H54 (cell line): ENCODE measurements around the gene TIPRL.
"Not testable (repeated sequence)": the region's sequence is repeated elsewhere in the genome, so short reads cannot be mapped to it uniquely, and the experiment has no call there.

Source experiments
- DNase-seq: peaks from one replicate; pipeline ENCODE4 v3.0.0; 2011; ENCODE audit warnings: low spot score, mixed read lengths; ENCODE audit not compliant: insufficient read length
- FAIRE-seq: peaks from 3 replicates; lab custom pipeline; 2011; peaks lifted over from hg19 to GRCh38; lab: Jason Lieb, UNC
- POLR2A ChIP-seq: IDR thresholded peaks from 2 replicates; pipeline ENCODE4 v1.6.1; 2011; ENCODE audit warnings: low read depth, mild to moderate bottlenecking, low read length

The TIPRL gene

GRCh38 chr1:168172250-168172915 is 6.4 kb upstream of the TIPRL start:
- FAIRE-seq (no peak), DNase-seq (no peak)
- TF ChIP-seq POLR2A: no peak

- FAIRE-seq (no peak), DNase-seq (no peak)
- no peak for TF ChIP-seq POLR2A
These were observed 530 bp upstream of the TIPRL start for GRCh38 chr1:168178227-168178637.

DNA sequence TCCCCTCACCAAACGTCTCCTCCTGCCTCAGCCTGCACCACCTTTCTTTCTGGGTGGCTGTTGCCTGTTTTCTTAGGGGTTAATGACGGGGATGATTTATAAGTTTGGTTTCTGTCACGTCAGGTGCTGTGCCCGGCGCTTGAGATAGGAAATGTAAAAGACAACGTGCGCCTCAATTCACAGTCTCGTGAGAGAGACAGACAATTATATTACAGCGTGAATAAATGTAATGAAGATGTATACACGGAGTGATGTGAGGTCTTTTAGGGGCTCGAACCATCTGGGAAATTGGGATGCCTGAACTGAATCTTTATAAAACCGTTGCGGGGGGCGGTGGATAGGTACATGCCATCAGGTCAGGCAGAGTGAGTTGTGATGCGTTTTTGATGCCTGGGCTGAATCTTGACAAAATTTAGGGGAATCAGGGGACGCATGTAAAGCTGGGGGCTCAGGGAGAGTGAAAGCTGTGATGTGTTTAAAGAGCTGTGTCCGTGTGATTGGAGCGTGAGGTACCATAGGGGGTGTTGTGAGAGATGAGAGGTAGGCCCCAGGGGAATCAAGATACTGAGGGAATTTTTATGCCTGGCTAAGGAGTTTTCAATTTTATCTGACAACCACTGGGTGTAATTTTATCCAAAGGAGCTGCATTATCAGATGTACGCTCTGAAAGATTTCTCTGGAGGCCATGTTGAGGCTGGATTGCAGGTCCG is 831 bp downstream of the TIPRL start:
- DNase-seq (no peak), FAIRE-seq (no peak)
- TF ChIP-seq POLR2A: no peak

DNA sequence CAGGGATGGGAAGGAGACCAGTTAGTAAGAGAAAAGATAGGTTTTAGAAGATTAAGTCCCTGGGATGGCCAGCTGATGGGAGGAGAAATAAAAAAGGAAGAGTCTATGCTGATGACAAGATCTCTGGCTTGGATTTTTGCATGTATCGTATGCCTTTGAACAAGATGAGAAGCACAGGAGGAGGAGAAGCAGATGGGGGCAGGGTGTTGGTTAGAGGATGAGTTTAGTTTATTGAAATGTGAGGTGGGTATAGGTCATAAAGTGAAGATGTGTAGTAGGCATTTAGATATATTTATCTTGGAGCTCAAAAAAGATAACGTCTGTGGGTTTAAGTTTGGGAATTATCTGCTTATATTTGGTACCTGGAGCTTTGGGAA is 1.4 kb downstream of the TIPRL start:
- TF ChIP-seq POLR2A: no peak
- no peak for FAIRE-seq
- DNase-seq: no peak

DNA sequence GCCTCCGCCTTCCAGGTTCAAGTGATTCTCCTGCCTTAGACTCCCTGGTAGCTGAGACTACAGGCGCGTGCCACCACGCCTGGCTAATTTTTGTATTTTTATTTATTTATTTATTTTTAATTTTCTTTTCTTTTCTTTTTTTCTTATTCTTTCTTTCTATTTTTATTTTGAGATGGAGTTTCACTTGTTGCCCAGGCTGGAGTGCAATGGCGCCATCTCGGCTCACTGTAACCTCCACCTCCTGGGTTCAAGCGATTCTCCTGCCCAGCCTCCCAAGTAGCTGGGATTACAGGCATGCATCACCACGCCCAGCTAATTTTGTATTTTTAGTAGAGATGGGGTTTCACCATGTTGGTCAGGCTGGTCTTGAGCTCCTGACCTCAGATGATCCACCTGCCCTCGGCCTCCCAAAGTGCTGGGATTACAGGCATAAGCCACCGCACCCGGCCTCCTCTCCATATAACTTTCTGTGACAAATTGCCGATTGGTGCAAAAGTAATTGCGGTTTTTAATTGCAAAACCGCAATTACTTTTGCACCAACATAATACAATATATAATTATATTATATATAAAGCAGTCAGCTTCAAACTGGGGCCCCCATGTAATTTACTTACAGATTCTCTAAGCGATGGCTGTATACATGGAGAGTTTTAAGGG is 2.4 kb downstream of the TIPRL start:
- not testable (repeated sequence) for DNase-seq, FAIRE-seq

DNA sequence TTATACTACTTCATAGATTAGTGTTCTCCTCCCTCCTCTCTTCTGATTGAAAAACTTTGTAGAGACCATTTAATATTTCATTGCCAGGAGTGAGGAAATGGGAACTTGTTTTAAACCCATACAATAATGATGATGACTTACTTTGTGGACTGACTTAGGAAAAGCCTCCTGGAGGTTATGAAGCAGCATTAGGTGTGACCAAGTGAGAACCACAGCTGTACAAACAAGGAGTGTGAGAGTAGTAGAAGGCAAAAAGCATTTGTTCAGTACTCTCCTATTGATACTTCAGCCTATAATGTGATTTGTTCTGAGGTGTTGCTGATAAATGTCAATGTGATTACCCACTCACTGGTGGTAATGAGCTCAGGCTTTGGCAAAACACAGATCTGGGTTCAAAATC is 8.4 kb downstream of the TIPRL start:
- no peak for TF ChIP-seq POLR2A
- FAIRE-seq: no peak

GRCh38 chr1:168190403-168190802 is 11.6 kb downstream of the TIPRL start:
- FAIRE-seq (no peak), DNase-seq (no peak)
- TF ChIP-seq POLR2A: no peak

More for the DNA sequence above, 8.4 kb downstream of the TIPRL start:
- no peak for DNase-seq

DNA sequence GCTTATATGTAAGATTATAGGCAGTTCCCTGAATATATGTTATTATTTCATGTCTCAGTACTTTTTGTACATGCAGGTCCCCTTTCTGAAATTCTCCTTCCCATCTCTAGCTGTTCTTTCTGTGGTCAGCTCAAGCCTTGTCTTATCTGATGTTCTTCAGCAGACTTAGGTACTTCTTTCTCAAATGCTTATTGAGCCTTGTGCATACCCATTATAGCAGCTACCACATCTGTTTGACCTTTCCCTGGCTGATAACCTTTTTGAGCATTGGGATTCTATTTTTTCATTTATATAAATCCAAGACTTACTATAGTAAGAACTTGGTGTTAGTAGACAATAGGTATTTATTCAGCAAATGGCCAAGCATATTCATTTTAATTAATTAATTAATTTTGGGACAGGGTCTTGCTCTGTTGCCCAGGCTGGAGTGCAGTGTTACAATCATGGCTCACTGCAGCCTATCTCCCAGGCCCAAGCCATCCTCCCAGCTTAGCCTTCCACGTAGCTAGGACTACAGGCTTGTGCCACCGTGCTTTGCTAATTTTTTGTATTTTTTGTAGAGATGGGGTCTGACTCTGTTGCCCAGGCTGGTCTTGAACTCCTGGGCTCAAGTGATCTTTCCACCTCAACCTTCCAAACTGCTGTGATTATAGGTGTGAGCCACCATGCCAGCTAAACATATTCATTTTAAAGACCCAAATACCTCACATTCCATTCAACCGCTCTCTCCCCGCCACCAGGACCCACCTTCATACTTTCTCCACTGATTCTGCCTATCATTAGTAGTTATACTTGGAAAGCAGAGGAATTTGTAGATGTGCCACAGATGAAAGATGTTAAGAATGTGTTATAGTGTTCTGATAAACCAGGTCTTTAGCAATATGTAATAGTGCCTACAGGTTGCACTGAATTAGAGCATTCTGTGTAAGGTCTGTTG is 16.7 kb downstream of the TIPRL start:
- no peak for TF ChIP-seq POLR2A
- DNase-seq (no peak), FAIRE-seq (no peak)

- DNase-seq (no peak), FAIRE-seq (no peak)
These were observed 20.3 kb downstream of the TIPRL start for GRCh38 chr1:168199056-168199455.

DNA sequence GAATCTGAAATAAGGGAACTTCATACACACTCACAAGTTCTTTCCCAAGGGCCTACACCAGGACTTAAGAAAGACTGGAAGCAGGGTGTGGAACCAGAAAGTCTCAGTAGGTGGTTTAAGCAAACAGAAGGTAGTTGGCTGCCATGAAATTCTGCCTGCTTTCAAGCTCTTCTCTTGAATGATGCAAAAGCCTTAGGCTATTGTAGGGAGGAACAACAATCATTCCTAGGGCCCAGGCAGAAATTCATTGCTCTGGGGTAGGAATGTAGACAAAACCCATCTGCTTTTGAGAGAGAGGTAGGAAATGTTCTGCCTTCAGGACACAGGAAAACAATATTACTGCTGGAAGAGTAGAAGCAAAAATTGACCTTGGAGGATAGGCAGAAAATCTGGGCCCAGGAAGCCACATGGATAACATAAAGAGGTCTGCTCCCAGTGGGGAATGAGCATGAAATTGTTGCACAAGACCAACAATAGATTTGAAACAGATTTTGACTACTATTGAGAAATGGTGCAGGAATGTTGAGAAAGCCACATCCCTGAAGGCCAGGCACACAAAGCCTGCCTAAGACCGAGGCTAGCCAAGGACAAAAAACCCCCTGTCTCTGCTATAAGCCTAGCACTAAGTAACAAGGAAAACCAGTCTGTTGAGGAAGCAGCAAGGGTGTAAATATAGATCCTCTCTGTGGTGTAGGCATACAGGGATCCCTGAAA is 24.3 kb downstream of the TIPRL start:
- DNase-seq: no peak
- TF ChIP-seq POLR2A: no peak
- no peak for FAIRE-seq

More at GRCh38 chr1:168199056-168199455, 20.3 kb downstream of the TIPRL start:
- TF ChIP-seq POLR2A: no peak

- FAIRE-seq: no peak
- DNase-seq: no peak
- TF ChIP-seq POLR2A: no peak
These were observed 27.3 kb downstream of the TIPRL start for GRCh38 chr1:168206111-168206510.

GRCh38 chr1:168207673-168208072 is 28.9 kb downstream of the TIPRL start:
- FAIRE-seq, DNase-seq: not testable (repeated sequence)

DNA sequence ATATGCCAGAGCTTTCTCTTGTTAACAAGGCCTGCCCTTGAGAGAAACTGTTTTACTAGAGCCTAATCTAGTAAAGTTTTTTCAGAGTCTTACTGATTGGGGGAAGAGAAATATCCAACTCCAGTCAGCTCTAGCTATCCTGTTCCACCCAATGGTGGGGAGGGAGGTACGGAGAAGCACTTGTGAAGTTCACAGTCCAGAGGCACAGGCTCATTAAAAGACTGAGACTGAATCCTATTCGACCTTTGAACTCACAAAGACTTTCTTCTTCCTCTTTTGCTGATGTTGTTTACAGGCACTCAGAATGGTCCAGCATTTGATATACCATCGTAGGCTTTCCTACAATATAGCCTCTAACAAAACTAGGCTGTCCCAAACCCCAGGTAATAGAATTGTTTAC is 31.6 kb downstream of the TIPRL start:
- no peak for TF ChIP-seq POLR2A
- no peak for FAIRE-seq
- no peak for DNase-seq
